HG02642 (cell line): ENCODE data around the gene KCNB1.

ENCODE experiments used
- ATAC-seq: cut with Tn5 transposase; IDR thresholded peaks from one replicate; pipeline ENCODE4 v1.9.1; 2021; ENCODE audit warnings: mild to moderate bottlenecking; ENCODE audit not compliant: unreplicated experiment, poor library complexity

The KCNB1 gene

DNA sequence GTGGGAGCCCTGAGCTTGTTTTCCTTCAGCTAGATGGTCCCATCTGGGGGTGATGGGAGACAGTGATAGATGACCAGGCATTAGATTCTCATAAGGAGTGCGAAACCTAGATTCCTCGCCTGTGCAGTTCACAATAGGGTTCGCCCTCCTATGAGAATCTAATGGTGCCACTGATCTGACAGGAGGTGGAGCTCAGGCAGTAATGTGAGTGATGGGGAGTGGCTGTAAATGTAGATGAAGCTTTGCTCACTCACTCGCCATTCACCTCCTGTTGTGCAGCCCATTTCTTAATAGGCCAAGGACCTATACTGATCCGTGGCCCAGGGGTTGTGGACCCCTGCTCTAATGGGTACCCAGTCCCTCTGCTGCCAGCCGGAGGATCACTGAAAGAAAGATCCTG is 20.7 kb upstream of the KCNB1 start:
- ATAC-seq, result no peak

DNA sequence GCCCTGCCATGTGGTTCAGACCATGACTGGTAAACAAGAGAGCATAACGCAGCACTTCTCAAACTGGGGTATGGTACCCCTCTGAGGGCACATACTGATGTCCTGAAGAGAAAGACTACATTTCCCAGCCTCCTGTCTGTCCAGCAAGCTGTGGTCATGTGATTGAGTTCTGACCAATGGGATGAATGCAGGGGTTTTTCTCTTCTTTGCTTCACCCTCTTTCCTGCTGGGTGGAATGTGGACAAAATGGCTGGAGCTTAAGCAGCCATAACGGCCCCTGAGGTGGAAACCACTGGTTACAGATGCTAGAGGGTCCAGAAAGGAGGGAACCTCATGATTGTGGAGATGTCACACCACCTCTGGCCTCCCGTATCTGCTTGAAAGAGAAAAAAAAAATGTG is 19.4 kb upstream of the KCNB1 start:
- ATAC-seq, result no peak

DNA sequence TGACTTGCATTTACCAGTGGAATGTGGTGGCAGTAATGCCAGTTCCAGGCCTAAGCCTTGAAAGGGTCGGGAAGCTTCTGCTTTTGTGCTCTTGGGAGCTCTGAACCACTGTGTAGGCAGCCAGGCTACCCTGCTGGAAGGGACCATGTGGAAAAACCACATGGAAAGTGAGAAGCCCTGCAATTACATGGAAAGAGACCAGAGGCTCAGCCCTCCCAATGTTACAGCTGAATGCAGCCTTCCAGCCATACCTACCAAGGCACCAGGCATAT is 14.9 kb upstream of the KCNB1 start:
- ATAC-seq, result no peak

DNA sequence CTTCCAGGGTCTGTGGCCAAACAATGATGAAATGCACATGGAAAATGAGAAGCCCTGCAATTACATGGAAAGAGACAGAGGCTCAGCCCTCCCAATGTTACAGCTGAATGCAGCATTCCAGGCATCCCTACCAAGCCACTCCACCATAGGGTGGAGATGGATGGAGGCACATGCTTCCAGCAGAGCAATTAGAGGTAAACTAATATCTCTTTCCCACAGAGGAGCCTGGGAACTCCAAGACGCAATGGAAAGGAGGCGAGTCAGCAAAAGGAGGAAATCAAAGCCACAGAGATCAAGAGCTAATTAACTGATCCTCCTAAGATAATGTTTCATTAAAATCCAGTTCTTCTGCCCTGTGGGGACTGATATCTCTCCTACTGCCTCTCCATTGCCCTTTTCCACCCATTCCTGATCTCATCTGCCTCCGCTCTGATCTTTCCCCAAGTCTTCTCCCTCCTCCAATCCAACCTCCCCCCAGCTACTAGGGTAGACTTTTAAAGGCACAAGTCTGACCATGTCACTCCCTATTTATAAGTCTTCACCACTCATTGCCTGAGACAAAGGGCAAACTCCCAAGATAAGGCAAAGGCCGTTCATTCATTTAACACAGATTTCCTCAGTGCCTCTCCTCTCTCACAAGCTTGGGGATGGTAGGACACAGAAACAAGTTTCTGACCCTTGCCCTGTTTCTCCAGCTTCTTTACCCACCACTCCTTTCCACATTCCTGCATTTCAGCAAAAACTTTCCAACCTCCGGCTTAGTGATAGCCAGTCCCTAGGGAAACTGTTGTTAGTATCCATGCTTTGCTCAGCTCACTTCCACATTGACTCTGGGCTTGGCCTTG is 14.3 kb upstream of the KCNB1 start:
- no peak for ATAC-seq

DNA sequence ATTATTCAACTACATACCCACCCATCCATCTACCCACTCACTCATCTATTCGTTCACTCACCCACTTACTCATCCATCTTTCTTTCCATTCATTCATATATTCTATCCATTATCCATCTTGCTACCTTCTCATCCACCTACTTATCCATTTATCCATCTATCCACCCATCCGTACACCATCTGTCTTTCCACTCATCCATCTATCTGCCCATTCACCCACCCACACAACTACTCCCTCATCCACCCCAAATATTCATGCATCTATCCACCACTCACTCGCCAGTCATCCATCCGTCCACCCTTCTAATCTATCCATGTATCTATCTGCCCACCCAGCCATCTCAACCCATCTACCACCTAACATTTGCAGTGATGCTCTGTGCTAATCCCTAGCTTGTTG is 13.6 kb upstream of the KCNB1 start:
- no peak for ATAC-seq

DNA sequence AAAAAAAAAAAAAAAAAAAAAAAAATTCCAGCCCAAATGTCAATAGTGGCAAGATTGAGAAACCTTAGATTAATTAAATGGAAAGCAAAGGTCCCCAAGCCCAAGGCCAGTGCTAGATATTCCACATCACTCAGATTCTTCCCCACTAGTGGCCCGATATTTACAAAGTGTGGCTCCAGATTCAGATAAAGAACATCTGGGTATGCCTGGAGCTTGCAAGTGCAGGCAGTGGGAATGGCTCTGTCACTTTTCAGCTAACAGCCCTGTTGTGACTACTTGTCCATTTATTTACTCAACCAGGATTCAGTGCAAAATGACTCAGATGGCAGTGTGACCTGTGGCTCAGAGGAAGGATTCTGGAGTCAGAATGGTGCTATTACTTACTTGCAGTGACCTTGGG is 8.2 kb upstream of the KCNB1 start:
- no peak for ATAC-seq

DNA sequence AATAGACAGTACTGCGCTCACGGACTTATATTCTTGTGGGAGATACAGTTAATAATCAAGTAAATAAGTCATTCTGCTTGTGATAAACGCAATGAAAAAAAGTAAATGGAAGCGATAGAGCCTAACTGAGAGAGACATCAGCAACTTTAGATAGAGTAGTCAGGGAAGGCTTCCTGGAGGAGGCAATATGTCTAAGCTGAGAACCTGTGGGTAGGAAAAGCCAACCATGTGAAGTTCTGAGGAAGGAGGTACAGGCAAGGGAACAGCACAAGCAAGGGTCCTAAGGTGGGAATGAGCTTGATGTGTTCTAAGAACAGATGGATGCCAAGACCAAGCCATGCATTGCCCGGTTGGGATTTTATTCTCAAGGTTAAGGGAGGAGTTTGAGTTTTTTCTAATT is 7.2 kb upstream of the KCNB1 start:
- no peak for ATAC-seq

DNA sequence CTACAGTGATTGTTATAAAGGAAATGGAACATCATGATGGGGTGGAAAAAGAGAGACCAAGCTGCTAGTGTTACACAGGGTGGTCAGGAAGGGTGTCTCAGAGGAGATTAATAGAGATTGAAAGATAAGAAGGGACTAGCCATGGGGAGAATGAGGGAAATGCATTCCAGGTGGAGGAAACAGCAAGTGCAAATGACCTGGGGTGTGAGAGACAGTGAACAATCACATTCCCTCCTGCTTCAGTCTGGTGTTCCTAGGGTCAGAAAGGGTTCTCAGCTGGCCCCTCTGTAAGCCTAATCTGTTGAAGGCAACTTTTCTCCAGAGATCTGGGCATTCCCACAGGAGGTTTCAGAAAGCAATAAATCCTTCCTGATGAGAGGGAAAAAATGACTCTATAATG is 3.6 kb upstream of the KCNB1 start:
- ATAC-seq, result no peak

DNA sequence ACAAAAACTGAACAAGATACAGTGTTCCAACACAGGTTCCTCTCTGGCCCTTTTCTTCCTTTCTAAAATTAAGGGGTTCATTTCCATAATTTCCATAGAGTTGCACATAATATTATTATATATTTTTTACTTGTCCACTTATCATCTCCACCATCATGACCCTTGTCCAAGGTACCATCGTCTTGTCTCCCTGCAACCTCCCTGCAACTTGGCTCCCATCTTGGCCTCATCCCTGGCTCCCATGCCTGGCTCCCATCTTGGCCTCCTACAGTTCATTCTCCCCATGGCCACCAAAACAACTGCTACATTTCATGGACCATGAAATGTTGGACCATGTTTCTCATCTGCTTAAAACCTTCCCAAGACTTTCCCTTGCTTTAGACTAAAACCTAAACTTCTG is 3.1 kb upstream of the KCNB1 start:
- no peak for ATAC-seq

DNA sequence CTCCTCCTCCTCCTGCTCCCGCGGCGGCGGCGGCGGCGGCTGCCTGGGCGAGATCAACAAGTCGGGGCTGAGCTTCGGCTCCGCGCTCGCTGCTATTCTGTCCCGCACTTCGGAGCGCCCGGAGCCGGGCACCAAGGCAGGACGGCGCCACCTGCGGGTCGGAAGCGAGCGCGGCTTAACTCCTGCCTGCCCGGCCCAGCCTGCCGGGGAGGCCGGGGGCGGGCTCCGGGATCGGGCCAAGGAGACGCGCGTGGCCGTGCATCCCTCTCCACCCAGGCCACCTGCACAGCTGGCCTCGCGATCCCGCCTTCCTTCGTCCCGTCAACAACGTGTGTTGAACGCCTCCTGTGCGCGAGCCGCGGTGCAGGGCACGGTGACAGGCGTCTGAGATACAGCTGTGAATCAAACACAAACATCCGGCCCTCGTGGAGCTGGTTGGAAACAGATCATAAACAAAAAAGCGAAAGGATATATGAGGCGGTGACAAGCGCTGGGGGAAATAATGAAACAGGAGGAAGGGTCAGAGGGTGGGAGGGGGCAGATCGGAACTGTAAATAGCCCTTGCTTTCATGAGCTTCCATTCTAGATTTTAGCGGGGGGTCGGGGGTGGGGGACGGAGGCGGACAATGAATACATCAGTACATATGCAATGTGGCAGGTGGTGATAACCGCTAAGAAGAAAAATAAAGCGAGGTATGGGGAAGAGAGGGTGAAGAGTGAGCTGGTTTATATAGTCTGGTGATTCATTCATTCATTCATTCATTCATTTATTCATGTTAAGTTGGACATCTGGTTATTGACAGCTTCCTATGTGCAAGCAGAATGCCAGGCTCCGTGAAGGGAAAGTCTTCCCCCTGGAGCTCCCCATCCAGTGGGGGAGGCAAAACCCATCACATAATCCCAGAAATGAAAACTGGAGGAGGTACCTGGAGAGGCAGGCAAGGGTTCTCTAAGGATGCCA is 2.0 kb upstream of the KCNB1 start:
- ATAC-seq, result no peak

DNA sequence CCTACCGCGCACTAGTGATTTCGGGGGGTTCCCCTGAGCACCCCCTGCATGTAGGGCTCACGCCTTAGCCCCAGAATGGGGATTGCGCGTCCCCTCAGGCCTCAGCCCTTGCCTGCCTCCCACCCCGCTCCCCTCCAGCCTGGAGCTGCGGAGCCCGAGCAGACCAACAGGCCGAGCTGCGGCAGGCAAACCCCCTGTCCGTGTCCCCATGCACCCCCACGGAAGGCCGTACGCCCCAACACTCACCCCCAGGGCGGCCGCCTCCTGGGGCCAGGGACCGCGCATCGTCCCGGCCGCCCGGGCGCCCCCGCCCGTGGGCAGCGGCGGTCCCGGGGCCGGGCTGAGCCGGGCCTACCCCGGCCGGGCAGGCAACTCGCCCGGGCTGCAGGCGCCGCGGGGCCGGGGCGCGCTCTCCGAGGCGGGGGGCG is 1.2 kb upstream of the KCNB1 start:
- no peak for ATAC-seq

DNA sequence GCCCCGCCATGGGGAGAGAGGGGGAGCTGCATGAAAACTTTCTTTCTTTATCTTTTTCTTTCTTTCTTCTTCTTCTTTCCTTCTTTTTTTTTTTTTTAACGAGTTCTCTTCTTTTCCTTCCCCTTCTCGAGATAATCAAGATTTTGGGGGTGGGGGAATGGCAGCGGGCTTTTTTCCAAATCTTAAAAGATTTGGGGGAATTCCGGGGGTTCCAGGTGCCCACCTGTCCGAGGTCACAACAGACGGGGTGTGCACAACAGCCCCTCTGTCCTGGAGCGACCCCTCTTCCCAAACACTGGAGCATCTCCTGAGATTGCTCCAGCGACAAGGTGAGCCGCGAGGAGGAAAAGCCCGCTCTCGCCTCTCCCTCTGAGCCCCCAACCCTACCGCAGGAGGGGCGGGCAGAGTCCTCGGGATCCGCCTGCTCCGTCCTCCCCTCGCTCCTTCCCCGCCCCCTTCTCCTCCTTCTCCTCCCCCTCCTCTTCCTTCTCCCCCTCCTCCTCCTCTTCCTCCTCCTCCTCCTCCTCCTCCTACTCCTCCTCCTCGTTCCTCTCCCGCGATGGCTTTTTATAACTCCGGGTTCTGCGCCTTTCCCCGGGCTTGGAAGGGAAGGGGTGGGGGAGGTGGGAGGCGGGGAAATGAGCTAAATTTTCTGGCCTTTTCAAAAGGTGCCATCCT is 689 bp upstream of the KCNB1 start:
- ATAC-seq, result no peak

DNA sequence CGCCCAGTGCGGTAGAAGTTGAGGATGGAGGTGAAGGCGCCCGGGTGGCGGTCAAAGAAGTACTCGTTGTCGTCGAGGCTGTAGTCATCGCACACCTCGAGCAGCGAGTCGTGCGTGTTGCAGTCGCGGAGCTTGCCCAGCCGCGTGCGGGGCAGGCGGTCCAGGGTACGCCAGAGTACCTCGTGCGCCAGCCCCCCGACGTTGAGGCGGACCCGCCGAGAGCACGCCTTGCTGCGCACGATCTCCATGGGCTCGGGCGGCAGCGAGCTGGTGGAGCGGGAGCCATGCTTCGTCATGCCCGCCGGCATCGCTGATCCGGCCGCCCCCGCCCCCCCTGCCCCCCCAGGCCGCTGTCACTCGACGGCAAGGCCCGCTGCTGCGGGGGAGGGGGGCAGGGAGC is 295 bp downstream of the KCNB1 start:
- no peak for ATAC-seq

DNA sequence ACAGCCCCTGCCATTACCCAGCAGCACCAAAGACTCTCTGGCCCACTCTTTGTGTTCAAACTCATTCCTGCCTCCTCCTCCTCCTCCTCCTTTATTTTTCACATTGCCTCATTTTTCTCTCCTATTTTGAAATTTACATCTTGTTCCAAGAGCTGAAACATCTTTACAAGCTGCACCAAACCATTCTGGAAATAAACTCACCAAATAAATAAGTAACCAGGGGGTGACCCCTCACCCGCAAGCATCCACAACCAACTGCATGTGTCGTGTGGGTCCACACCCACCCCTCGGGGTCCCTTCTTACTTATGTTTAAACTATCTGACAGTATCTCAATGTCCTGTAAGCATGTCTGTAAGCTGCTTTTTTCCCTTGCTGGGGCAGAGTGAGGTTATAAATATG is 1.4 kb downstream of the KCNB1 start:
- no peak for ATAC-seq

DNA sequence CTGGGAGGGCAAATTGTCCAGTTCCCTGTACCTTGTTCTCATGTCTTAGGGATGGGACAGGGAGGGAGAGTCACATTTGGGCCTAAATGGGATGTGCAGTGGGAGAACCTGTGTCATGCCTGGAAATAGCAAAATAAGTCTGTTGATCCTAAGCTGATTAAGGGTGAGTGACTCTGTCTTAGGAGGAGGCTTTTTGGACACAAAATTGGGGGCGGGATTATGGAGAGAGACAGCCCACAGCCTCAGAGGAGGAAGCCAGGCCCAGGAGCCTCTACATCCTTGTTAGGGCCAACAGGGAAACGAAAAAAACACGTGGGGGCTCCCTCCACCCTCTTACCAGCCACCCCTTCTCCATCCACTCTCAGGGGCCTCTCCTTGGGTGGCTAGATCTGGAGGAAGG is 2.2 kb downstream of the KCNB1 start:
- ATAC-seq, result no peak

DNA sequence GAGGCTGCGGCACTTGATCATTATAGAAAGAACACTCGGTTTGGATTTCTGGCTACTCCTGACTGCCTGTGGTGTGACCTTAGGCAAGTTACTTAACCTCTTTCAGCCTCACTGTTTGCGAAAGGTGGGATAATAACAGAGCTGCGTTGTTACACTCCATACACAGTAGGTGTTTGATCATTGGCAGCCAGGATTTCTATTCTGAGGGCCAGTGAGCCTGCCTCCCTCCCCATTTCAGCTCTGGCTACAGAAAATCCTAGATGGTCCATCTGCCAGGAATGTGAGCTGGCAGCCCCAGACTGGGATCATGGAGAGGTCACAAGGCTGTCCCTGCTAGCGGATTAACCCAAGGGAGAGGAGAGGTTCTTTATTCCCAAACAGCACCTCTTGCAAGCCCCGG is 2.7 kb downstream of the KCNB1 start:
- ATAC-seq, result no peak

DNA sequence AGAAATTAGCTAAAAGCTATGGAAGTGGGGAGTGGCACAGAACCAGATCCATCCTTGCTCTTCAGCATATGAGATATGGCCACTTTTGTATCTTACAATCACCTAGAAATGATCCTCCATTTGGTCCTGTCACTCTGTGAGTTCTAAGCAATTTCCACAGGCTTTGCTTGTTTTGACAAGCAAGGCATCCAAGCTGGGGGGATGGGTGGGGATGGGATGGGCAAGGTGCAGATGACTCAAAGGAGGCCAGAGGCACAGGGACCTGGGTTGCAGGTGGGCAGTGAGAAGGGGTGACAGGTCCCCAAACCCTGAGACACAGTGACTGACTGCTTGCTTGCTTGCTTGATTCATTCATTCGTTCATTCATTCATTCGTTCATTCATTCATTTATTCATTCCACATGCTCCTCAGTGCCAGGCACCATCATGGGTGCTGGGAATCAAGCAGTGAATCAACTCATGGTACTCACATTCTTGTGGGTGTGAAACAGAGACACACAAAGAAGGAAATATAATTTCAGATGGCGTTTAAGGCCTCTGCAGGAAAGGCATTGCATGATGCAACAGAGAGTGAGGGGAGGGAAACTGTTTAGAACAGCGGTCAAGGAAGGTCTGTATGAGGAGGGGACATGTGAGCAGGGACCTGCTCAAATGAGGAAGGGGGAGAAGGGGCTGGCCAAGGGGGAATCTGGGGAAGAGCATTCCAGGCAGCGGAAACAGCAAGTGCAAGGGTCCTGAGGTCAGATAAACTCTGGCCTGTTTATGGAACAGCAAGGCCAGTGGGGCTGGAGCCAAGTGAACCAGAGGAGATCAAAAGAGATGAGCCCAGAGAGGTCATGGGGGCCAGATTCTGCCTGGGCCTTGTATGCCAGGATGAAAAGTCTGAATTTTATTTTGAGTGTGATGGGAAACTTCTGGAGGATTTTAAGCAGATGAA is 3.4 kb downstream of the KCNB1 start:
- ATAC-seq, result no peak

DNA sequence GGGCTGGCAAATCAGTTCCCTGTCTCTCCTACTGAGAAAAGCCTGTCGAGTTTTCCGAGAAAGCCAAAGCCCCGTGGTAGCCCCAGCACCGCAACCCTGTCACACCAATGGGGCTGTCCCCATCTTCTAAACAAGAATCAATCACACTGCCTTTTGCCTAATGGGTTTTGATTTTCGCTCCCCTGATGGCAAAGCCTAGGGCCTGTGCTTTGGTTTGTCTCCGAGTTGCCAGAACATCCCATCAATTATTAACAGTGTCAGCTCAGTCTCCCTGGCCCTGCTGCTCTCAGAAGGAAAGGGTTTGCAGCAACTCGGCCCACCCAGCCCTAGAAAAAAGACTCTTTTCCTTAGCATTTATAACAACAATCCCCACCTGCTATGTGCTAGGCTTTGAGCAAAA is 4.2 kb downstream of the KCNB1 start:
- no peak for ATAC-seq

DNA sequence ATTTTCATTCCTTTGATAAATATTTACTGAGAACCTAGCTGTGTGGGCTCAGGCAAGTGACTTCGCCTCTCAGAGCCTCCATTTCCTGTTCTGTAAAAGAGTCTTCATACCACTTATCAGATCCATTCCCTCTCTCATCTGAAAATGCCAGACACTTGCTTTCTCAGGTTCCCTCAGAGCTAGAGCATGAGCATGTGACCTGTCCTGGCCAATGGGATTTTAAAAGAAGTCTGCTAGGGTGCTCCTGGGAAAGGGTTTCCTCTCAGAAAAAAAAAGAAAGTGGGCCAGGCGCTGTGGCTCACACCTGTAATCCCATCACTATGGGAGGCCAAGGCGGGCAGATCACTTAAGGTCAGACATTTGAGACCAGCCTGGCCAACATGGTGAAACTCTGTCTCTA is 5.3 kb downstream of the KCNB1 start:
- ATAC-seq, result no peak

DNA sequence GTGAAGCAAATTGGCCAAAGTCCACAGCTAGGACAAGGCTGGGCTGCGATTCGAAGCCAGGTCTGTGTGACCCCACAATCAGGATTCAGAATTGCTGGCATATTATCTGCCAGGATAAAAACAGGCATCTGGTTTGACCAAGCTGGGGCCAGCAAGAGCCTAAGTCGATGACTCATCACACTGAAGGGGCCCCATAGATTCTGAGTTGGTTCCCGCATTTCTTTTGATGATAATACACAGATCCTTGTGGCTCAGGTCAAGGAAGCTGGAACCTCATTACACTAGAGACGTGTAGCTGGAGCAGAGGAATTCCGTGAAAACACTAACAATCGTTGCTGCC is 6.5 kb downstream of the KCNB1 start:
- ATAC-seq, result no peak
